GM18505 (cell line): Measurements from ENCODE around the gene TRAF3.
"Not testable (repeated sequence)": the region's sequence is repeated elsewhere in the genome, so short reads cannot be mapped to it uniquely, and the experiment has no call there.

Source experiments
- ATAC-seq: cut with Tn5 transposase; IDR thresholded peaks from one replicate; pipeline ENCODE4 v1.9.1; 2021; ENCODE audit not compliant: unreplicated experiment
- POLR2A ChIP-seq: IDR thresholded peaks from 4 replicates; pipeline ENCODE4 v1.6.1; 2011; ENCODE audit warnings: borderline replicate concordance; ENCODE audit not compliant: insufficient read depth, insufficient read length; ENCODE audit errors: extremely low read depth

TRAF3 gene

GRCh38 chr14:102817318-102817717, 40.1 kb downstream of the TRAF3 start:
- no peak for ATAC-seq
- no peak for TF ChIP-seq POLR2A

- no peak for TF ChIP-seq POLR2A
- ATAC-seq = no peak
These were observed 41.0 kb downstream of the TRAF3 start for GRCh38 chr14:102817942-102818940.

- peak; percentile 43 for TF ChIP-seq POLR2A
- ATAC-seq = peak; percentile 52
These were observed 42.0 kb downstream of the TRAF3 start for GRCh38 chr14:102819176-102819628.

GRCh38 chr14:102819747-102820330, 42.6 kb downstream of the TRAF3 start:
- peak; percentile 3 for ATAC-seq
- TF ChIP-seq POLR2A = peak; percentile 39

- TF ChIP-seq POLR2A = no peak
- ATAC-seq = no peak
These were observed 44.0 kb downstream of the TRAF3 start for GRCh38 chr14:102821252-102821651.

- TF ChIP-seq POLR2A = no peak
- no peak for ATAC-seq
These were observed 45.1 kb downstream of the TRAF3 start for GRCh38 chr14:102822311-102822863.

- not testable (repeated sequence) for ATAC-seq
These were observed 45.6 kb downstream of the TRAF3 start for GRCh38 chr14:102822887-102823286.

GRCh38 chr14:102823546-102823945, 46.3 kb downstream of the TRAF3 start:
- TF ChIP-seq POLR2A = no peak
- no peak for ATAC-seq

- ATAC-seq = no peak
- TF ChIP-seq POLR2A = no peak
These were observed 47.6 kb downstream of the TRAF3 start for GRCh38 chr14:102824832-102825231.

- ATAC-seq = no peak
These were observed 48.3 kb downstream of the TRAF3 start for GRCh38 chr14:102825307-102826095.

GRCh38 chr14:102826161-102826560, 48.9 kb downstream of the TRAF3 start:
- ATAC-seq = no peak
- TF ChIP-seq POLR2A = no peak

More at GRCh38 chr14:102825307-102826095, 48.3 kb downstream of the TRAF3 start:
- no peak for TF ChIP-seq POLR2A

- no peak for TF ChIP-seq POLR2A
- no peak for ATAC-seq
These were observed 49.8 kb downstream of the TRAF3 start for GRCh38 chr14:102826751-102827675.
